Mononuclear cell (primary cell): Measurements from ENCODE around the gene PAN3. TPM values are rescaled to one million over a fixed set of nuclear protein-coding genes. Genes with fewer than 3 reads are reported as not detected.

Source experiments
- H3K27me3 ChIP-seq: 2 replicates; pipeline ENCODE4 v1.6.0; 2011; ENCODE audit warnings: low read length, control low read depth; ENCODE audit not compliant: insufficient read depth
- H3K4me1 ChIP-seq: 2 replicates; pipeline ENCODE4 v1.5.1; 2011; ENCODE audit warnings: mild to moderate bottlenecking, low read length, control low read depth; ENCODE audit not compliant: insufficient read depth
- H3K4me3 ChIP-seq: 2 replicates; pipeline ENCODE4 v1.5.1; 2011; ENCODE audit warnings: mild to moderate bottlenecking, low read length, moderate library complexity
- H3K9me3 ChIP-seq: 2 replicates; pipeline ENCODE4 v1.5.1; 2011; ENCODE audit warnings: low read depth, mild to moderate bottlenecking, control low read depth, low read length
- total RNA-seq: library from RNA; depleted of rRNA; stranded (reverse); fragments of >200 nt; gene quantifications from one replicate; pipeline ENCODE4 v1.2.3, GENCODE V29; 2012

The PAN3 gene
- total RNA-seq, 1 donor = 60.0 TPM

DNA sequence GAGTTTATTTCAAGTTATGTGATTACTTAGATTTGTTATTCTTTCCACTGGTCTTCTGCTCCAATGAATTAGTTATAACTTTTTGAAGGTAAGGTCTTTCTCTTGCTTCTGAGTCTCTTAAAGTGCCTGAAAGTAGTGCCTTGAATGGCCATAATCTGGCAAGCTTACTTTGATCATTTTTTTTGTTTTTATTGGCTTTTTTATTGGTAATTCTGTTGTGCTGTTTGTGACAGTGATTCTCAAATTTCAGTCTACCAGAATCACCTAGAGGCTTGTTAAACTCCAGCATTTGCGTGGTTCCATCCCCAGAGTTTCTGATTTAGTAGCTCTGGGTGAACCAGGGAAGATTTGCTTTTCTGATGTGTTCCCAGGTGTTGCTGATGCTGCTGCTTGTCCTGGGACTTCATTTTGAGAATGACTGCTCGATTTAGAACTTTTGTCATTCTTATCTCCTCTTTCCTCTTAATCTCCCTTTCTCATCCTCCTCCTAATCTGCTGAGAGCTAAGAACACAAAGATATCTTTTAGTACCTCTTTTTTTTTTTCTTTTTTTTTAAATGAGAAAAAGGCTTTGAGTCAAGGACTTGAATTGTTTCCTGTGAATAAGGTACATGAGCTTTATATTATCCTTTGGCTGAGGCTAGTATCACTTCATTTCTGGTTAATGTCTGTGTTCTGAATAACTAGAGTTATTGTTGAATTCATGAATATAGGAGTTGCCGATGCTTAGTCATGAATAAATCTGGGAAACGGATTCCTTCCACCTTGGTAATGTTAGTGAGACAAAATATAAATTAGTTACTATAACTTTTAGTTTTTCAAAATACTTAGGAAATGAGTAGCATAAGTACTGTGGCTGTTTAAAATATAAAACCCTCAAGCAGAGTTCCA, 91.4 kb downstream of the PAN3 start:
- Histone ChIP-seq H3K27me3 (no peaks in the 10 kb centered on the region), H3K4me1 (peaks cover under 1% of the 10 kb centered on the region), H3K4me3 (no peak overlapping the region), H3K9me3 (no peaks in the 10 kb centered on the region)

DNA sequence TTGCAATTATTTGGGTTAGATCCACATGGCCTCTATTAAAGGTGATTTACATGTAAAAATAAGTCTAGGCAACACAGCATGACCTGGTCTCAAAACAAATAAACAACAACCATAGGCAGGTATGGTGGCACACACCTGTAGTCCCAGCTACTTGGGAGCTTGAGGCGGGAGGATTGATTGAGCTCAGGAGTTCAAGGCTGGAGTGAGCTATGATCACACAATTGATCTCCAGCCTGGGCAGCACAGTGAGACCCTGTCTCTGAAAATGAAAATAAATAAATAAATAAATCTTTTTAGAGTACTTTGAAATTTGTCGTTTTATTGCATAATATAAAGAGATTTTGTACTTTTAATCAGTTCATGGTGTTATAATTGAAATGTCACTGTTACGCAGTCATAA, 93.3 kb downstream of the PAN3 start:
- Histone ChIP-seq H3K4me1 (no peaks in the 10 kb centered on the region), H3K9me3 (no peaks in the 10 kb centered on the region), H3K27me3 (no peaks in the 10 kb centered on the region), H3K4me3 (no peak overlapping the region)

DNA sequence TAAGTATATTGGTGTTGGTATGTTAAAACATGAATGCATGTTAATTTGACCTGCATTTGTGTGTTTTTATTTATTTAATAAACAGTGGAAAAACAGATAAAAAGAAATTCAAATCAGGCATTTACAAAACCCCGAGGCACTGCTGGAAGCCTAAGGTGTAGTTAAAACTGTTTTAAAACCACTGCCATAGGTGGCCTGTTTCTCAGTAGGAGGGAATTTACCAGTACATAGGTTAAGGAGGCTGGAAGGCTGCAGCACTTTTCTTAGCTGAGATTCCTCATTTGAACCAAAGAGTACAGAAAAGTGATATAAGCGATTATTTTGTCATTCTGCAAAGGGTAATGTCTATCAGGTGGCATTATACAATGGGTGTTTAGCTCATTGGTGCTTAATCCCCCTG, 99.6 kb downstream of the PAN3 start:
- no peaks in the 10 kb centered on the region for H3K27me3 ChIP-seq
- no peak overlapping the region for H3K4me3 ChIP-seq
- H3K9me3 ChIP-seq = no peaks in the 10 kb centered on the region
- no peaks in the 10 kb centered on the region for H3K4me1 ChIP-seq

DNA sequence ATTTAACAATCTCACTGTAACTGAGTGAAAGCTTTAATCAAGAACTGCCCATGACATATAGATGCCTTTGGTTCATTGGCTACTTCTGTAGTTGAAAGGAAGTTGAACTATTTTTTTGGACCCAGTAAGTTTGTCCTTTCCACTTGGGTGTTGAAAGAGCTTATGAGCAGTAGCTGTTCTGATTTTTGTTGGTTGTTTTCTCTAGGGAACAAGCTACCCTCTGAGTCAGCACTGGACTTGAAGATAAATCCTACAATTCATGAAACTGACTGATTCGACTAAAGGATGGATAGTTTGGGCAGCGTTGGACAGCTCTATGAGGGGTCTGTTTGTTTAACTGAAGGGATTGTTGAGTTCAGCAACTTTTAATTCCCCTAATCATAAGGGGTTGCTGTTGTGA, 101.0 kb downstream of the PAN3 start:
- H3K9me3 ChIP-seq = no peaks in the 10 kb centered on the region
- H3K4me3 ChIP-seq = no peak overlapping the region
- no peaks in the 10 kb centered on the region for H3K4me1 ChIP-seq
- no peaks in the 10 kb centered on the region for H3K27me3 ChIP-seq

DNA sequence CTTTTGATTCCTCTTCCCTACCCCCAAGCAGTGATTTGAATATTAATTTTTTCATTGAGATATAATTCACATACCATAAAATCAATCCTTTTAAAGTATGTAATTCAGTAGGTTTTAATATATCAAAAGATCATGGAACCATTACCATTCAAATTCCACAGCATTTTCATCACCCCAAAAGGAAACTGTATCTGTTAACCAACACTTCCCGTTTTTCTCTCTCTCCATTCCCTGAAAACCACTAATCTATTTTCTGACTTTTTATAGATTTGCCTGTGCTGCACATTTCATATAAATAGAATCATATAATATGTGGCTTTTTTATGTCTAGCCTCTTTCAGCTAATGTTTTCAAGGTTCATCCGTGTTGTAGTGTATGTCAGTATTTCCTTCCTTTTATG, 107.1 kb downstream of the PAN3 start:
- no peaks in the 10 kb centered on the region for H3K27me3 ChIP-seq
- peaks cover 11% of the 10 kb centered on the region for H3K4me1 ChIP-seq
- H3K4me3 ChIP-seq = no peak overlapping the region
- H3K9me3 ChIP-seq = no peaks in the 10 kb centered on the region

DNA sequence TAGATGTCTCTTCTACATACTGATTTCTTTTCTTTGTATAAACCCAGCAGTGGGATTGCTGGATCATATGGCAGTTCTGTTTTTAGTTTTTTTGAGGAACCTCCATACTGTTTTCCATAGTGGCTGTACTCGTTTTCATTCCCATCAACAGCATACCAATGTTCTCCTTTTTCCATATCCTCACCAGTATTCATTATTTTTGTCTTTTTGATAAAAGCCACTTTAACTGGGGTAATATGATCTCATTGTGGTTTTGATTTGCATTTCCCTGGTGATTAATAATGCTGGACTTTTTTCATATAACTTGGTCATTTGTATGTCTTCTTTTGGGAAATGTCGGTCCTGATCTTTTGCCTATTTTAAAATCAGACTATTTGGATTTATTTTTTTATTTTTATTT, 108.5 kb downstream of the PAN3 start:
- H3K27me3 ChIP-seq = no peaks in the 10 kb centered on the region
- H3K4me1 ChIP-seq = peaks cover 21% of the 10 kb centered on the region
- H3K9me3 ChIP-seq = no peaks in the 10 kb centered on the region
- H3K4me3 ChIP-seq = no peak overlapping the region

DNA sequence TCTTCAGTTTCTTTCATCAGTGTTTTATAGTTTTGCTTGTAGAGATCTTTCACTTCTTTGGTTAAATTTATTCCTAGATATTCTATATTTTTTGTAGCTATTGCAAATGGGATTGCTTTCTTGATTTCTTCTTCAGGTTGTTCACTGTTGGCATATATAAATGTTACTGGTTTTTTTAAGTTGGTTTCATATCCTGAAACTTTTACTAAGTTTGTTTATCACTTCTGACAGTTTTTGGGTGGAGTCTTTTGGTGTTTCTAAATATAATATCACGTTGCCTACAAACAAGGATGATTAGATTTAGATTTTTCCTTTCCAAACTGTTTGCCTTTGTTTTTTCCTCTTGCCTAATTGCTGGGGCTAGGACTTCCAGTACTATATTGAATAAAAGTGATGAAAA, 109.7 kb downstream of the PAN3 start:
- Histone ChIP-seq H3K4me3 (no peak overlapping the region), H3K27me3 (no peaks in the 10 kb centered on the region)

DNA sequence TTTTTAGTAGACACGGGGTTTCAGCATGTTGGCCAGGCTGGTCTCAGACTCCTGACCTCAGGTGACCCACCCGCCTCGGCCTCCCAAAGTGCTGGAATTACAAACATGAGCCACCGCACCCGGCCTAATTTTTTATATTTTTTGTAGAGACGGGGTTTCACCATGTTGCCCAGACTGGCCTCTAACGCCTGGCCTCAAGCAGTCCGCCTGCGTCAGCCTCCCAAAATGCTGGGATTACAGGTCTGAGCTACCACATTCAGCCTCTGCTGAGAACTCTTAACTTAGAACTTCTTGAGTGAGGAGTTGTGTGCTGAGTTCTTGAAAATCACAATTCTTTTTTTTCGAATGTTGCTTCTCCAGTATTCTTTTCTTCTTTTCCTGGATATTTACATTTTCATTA, 112.2 kb downstream of the PAN3 start:
- H3K9me3 ChIP-seq = no peaks in the 10 kb centered on the region
- no peaks in the 10 kb centered on the region for H3K27me3 ChIP-seq
- H3K4me1 ChIP-seq = peaks cover 22% of the 10 kb centered on the region
- no peak overlapping the region for H3K4me3 ChIP-seq

More for the DNA sequence above, 109.7 kb downstream of the PAN3 start:
- H3K9me3 ChIP-seq = no peaks in the 10 kb centered on the region
- peaks cover 22% of the 10 kb centered on the region for H3K4me1 ChIP-seq

DNA sequence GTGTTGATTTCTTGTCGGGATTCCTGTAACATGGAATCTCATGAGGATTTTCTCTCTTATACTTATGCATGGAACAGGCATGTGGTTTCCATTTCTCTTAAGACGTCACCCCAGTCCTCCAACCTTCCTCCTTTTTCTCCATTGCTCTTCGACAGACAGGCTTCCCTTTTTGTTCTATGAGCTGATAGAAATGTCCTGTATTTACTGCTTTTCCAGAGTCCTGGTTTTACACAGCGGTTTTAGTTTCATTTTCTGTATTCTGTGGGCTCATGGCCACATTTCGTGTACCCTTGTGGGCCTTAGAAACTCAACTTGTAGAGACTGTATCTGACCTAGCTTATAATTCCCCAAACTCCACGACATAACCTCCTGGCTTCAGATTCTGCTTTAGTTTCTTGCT, 113.1 kb downstream of the PAN3 start:
- H3K4me1 ChIP-seq = peaks cover 22% of the 10 kb centered on the region
- no peaks in the 10 kb centered on the region for H3K27me3 ChIP-seq
- no peaks in the 10 kb centered on the region for H3K9me3 ChIP-seq
- H3K4me3 ChIP-seq = no peak overlapping the region

DNA sequence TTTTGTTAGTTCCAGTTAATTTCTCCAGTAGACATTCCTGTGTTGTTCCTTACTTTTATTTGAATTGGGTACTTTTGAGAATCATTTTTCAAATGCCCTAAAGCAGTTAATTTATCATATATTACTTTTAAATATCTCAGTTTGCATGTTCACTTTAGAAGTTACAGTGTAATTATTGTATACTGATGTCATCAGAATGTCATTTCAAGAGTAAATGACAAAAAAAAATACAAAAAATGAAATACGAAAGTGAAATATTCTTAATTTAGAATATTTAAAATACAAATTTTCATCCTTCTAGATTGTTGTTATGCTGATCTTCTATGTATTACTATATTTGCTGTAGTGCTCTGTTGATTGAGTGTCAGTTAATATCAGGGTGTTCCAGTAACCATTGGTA, 114.2 kb downstream of the PAN3 start:
- Histone ChIP-seq H3K27me3 (no peaks in the 10 kb centered on the region), H3K9me3 (no peaks in the 10 kb centered on the region), H3K4me3 (no peak overlapping the region), H3K4me1 (peaks cover 22% of the 10 kb centered on the region)

DNA sequence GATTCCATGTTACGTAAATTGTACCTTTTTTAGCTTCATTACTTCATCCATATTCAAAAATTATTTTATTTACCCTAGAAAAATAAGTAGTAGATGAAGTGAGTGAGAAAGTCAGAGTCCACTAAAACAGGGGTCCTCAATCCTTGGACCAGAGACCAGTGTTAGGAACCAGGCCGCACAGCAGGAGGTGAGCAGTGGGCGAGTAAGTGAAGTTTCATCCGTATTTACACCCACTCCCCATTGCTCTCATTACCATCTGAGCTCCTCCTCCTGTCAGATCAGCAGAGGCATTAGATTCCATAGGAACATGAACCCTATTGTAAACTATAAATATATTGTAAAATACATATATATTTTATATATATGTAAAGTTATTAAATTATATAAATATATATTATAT, 119.0 kb downstream of the PAN3 start:
- Histone ChIP-seq H3K27me3 (no peaks in the 10 kb centered on the region), H3K9me3 (no peaks in the 10 kb centered on the region), H3K4me1 (peaks cover 4% of the 10 kb centered on the region), H3K4me3 (no peak overlapping the region)

DNA sequence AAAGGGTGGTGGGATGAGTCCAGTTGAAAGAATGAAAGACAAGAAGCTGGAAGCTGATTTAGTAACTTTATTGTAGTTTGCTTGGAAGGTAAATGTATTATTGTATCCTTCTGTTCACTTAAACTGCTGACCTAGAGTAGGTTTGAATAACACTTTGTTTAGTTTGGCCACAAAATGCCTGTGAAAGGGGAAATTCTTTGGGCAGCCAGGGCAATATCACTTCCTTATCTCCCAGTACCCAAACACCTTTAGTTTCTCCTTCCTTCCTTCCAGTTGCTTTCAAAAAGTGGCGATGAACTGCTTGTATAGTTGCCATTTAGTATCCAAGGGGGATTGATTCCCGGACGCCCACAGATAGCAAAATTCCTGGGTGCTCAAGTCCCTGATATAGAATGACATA, 120.1 kb downstream of the PAN3 start:
- no peaks in the 10 kb centered on the region for H3K27me3 ChIP-seq
- H3K9me3 ChIP-seq = no peaks in the 10 kb centered on the region
- no peak overlapping the region for H3K4me3 ChIP-seq
- H3K4me1 ChIP-seq = peaks cover 4% of the 10 kb centered on the region

DNA sequence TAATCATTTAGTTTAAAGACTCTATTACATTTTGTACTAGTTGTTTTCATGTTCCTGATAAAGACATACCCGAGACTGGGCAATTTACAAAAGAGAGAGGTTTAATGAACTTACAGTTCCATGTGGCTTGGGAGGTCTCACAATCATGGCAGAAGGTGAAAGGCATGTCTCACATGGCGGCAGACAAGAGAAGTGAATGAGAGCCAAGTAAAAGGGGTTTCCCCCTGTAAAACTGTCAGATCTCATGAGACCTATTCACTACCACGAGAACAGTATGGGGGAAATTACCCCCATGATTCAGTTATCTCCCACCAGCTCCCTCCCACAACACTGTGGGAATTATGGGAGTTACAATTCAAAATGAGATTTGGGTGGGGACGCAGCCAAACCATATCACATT, 129.2 kb downstream of the PAN3 start:
- Histone ChIP-seq H3K9me3 (no peaks in the 10 kb centered on the region), H3K4me3 (no peak overlapping the region), H3K4me1 (peaks cover 5% of the 10 kb centered on the region), H3K27me3 (no peaks in the 10 kb centered on the region)

DNA sequence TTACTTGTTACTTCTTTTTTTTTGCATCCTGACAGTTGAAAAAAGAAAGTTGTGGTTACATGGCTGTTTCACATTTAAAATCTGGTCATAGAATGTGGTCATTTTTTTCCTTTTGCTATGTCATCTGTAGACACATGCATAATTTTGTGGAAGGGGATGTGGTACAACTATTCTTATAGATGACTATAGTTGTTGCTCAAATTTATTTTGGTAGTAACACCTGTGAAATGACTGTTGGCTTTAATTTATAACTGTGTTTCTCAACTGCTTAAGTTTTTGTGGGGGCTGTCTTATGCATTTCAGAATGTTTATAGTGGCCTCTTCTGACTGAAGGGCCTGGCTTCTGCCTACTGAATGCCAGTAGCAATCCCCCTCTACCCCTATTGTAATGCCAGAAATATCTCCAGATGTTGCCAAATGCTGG, 130.5 kb downstream of the PAN3 start:
- H3K9me3 ChIP-seq = no peaks in the 10 kb centered on the region
- peaks cover 5% of the 10 kb centered on the region for H3K4me1 ChIP-seq
- no peak overlapping the region for H3K4me3 ChIP-seq
- no peaks in the 10 kb centered on the region for H3K27me3 ChIP-seq

DNA sequence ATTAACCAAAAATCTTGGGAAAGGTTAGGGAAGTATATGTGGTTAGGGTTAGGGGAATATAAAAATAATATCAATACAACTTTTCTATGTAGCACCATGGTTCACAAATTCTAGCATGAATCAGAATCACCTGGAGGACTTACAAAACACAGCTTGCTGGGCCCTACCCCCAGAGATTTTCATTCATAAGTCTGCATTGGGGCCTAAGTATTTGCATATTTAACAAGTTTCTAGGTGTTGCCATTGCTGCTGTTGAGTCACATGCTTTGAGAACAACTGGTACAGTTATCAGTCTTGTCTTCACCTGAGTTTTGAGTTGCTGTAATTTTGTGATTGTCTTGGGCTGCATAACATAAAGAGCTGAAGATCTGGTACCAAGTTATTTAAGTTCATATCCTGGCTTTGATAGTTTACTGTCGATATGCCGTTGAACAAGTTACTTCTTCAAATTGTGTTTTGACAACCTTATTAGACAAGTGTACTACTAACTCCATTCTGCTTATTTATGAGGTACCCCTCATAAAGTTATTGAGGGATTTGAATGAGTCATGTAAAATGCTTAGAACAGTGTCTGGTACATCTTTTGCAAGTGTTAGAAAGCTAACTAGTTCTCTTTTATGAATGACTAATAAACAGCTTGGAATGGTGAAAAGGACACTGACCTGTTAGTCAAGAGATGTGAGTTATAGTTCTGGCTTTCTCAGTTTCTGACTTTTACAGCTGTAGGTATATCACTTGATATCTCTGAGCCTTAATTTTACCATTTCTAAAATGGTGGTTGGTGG, 132.9 kb downstream of the PAN3 start:
- H3K4me3 ChIP-seq = no peak overlapping the region
- H3K27me3 ChIP-seq = no peaks in the 10 kb centered on the region
- H3K9me3 ChIP-seq = no peaks in the 10 kb centered on the region
- peaks cover 5% of the 10 kb centered on the region for H3K4me1 ChIP-seq
